GM18868 (cell line): ENCODE measurements around the gene CYP2A7.
"Not testable (repeated sequence)": the region's sequence is repeated elsewhere in the genome, so short reads cannot be mapped to it uniquely, and the experiment has no call there.

Source experiments
- ATAC-seq: cut with Tn5 transposase; IDR thresholded peaks from one replicate; pipeline ENCODE4 v1.9.1; 2021; ENCODE audit warnings: mild to moderate bottlenecking, moderate library complexity; ENCODE audit not compliant: unreplicated experiment

The CYP2A7 gene, protein sequence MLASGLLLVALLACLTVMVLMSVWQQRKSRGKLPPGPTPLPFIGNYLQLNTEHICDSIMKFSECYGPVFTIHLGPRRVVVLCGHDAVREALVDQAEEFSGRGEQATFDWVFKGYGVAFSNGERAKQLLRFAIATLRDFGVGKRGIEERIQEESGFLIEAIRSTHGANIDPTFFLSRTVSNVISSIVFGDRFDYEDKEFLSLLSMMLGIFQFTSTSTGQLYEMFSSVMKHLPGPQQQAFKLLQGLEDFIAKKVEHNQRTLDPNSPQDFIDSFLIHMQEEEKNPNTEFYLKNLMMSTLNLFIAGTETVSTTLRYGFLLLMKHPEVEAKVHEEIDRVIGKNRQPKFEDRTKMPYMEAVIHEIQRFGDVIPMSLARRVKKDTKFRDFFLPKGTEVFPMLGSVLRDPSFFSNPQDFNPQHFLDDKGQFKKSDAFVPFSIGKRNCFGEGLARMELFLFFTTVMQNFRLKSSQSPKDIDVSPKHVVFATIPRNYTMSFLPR

DNA sequence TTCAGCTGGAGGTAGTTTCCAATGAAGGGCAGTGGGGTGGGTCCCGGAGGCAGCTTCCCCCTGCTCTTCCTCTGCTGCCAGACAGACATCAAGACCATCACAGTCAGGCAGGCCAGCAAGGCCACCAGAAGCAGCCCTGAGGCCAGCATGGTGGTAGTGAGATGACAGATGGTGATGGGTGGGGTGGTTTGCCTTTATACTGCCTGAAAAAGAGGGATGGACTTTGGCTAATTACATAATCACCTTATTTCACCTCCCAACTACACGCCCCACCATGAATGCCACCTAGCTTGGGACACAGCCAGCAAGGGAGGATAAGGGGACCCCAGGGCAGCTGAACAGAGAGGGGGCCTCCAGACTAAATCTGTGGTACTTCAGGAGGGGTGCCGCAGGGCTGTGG, at the start of gene CYP2A7:
Gene CYP2A7 (minus strand): TSS at position 170 of the 400 bp plus-strand sequence. CDS start 21 bp downstream, at position 149.
- not testable (repeated sequence) for ATAC-seq

DNA sequence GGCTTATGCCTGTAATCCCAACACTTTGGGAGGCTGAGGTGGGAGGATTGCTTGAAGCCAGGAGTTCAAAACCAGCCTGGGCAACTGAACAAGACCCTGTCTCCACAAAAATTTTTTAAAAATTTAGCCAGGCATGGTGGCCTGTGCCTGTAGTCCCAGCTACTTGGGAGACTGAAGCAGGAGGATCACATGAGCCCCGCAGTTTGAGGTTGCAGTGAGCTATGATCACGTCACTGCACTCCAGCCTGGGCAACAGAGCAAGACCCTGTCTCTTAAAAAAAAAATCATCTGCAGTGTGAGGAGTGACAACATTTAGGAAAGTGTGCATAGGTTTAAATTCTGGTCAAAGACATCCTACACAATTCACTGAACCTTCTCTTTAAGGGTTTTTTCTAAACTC, 48.8 kb upstream of the CYP2A7 start:
- ATAC-seq, result not testable (repeated sequence)

DNA sequence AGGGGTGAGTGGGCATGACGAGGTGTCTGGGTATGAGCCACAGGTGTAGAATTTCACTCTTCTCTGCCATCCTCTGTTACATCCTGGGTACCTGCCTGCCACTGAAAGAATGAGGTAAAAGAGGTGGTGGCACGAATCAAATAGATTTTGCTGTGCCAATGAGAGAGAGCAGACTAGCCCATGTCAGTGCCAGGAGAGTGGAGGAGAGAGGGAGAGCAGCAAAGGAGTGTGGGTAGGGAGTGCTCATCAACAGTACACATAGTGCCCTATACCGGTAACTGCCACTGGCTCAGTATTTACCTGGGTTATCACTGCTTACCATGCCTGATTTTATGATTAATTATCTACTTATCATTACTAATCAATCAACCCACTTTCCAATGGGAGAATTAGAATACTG, 47.9 kb upstream of the CYP2A7 start:
- not testable (repeated sequence) for ATAC-seq

DNA sequence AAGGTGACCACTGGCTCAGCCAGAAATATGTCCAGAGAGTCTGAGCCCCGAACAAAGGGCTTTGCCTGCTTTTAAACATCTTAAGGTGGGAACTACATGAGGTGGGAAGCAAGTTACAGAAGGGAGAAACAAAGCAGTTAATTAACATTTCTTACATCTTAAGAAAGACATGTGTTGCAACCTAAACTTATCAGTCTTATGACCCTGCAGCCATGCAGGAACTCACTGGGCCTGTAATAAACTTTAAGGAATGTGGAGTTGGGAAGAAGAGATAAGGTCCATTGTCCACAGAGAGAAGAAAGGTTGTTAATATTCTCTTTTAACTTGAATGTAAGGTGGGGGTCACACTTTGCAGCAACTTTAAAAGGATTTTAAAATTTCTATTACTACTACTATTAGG, 46.8 kb upstream of the CYP2A7 start:
- no peak for ATAC-seq

DNA sequence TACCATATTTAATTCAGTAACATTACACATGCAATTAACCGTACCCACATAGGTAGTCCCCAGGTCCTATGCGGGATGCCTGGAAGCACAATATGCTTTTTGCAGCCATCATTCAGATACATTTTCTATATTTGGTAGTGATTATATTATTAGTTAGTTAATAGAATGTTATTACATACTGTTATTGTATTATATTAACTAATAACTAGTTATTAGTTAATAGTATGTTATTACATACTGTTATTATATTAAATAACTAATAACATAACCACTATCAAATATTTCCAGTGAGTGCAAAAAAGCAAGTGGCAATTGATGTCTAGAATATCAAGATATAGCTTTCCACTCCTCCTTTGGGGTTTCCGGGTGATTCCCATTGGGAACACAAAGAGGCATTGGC, 45.5 kb upstream of the CYP2A7 start:
- no peak for ATAC-seq

DNA sequence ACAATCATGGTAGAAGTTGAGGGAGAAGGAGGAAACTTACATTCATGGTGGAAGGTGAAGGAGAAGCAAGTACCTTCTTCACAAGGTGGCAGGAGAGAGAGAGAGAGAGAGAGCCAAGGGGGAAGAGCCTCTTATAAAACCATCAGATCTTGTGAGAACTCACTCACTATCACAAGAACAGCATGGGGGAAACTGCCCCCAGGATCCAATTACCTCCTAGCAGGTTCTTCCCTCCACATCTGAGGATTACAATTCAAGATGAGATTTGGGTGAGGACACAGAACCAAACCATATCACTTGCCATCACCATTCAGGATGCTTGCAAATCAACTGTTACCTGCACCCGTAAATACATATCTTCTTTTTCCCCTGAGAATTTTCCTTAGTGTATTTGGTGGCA, 44.2 kb upstream of the CYP2A7 start:
- ATAC-seq, result not testable (repeated sequence)

DNA sequence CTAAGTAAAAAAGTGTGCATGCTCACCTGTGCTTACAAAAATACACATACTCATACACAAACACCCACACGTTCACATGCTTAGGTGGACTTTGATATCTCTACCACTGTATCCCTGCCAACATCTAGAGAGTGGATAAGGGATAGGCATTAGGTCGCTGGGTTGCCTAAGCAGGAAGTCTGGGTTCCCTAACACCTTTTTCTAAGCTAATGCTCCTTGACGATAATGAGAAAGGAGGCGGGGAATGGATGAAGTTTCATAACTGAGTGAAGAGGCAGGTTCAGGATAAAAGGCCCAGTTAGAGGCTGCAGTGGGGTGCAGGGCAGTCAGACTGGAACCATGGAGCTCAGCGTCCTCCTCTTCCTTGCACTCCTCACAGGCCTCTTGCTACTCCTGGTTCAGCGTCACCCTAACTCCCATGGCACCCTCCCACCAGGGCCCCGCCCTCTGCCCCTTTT, 41.9 kb upstream of the CYP2A7 start:
- ATAC-seq, result no peak

DNA sequence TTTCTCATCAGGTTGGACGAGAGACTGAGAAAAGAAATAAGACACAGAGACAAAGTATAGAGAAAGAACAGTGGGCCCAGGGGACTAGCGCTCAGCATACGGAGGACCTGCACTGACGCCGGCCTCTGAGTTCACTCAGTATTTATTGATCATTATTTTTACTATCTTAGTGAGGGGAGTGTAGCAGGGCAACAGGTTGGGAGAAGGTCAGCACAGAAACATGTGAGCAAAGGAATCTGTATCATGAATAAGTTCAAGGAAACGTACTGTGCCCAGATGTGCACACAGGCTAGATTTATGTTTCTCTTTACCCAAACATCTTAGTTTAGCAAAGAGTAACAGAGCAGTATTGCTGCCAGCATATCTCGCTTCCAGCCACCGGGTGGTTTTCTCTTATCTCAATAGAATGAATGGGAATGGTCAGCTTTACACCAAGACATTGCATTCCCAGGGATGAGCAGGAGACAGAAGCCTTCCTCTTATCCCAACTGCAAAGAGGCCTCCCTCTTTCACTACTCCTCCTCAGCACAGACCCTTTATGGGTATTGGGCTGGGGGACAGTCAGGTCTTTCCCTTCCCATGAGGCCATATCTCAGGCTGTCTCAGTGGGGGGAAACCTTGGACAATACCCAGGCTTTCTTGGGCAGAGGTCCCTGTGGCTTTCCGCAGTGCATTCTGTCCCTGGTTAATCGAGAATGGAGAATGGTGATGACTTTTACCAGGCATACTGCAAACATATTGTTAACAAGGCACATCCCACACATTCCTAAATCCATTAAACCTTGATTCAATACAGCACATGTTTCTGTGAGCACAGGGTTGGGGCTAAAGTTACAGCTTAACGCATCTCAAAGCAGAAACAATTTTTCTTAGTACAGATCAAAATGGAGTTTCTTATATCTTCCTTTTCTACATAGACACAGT, 40.5 kb upstream of the CYP2A7 start:
- not testable (repeated sequence) for ATAC-seq

DNA sequence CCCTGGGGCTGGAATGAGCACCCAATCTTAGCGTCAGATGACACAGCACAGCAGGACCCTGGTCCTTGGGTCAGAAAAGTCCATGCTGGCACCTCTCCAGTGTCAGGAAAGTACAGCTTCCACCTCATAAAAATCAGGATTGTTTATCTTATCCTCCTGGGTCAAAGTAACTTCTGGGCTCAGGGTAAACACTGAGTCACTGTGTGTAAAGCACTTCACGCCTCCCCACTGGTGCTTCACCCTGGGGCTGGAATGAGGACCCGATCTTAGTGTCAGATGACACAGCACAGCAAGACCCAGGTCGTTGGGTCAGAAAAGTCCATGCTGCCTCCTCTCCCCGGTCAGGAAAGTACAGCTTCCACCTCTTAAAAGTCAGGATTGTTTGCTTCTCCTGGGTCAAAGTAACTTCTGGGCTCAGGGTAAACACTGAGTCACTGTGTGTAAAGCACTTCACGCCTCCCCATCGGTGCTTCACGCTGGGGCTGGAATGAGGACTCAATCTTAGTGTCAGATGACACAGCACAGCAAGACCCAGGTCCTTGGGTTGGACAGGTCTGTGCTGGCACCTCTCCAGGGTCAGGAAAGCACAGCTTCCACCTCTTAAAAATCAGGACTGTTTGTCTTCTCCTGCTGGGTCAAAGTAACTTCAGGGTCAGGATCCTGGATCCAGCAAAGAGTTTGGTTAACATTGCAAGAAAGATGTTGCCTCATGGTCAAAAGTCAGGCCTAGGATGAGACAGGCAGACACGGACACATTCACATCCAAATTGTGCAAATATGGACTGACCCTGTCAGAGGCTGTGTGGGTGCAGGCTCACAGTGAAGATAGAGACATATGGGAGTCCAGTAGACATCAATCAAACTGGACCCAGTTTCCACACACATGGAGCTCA, 39.2 kb upstream of the CYP2A7 start:
- no peak for ATAC-seq

DNA sequence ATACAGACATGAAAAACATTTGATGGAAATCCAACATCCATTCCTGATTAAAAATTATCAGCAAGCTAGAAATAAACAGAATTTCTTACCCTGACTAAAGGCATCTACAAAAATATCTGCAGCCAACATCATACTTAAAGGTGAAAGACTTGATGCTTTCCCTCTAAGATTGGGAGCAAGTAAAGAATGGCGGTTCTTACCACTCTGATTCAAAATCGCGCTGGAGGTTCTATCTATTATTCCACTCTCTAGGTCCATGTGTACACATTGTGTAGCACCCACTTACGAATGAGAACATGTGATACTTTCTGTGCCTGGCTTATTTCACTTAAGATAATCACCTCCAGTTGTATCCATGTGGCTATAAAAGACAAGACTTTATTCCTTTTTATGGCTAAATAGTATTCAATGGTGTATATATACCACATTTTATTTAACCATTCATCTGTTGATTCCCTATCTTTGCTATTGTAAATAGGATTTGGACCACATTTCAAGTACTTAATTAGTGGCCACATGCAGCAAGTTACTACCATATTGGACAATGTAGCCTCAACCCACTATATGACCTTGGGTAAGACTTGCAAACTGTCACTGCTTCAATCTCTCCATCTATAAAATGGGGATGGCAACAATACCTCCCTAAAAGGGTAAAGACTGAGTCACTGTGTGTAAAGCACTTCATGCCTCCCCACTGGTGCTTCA, 38.4 kb upstream of the CYP2A7 start:
- no peak for ATAC-seq

DNA sequence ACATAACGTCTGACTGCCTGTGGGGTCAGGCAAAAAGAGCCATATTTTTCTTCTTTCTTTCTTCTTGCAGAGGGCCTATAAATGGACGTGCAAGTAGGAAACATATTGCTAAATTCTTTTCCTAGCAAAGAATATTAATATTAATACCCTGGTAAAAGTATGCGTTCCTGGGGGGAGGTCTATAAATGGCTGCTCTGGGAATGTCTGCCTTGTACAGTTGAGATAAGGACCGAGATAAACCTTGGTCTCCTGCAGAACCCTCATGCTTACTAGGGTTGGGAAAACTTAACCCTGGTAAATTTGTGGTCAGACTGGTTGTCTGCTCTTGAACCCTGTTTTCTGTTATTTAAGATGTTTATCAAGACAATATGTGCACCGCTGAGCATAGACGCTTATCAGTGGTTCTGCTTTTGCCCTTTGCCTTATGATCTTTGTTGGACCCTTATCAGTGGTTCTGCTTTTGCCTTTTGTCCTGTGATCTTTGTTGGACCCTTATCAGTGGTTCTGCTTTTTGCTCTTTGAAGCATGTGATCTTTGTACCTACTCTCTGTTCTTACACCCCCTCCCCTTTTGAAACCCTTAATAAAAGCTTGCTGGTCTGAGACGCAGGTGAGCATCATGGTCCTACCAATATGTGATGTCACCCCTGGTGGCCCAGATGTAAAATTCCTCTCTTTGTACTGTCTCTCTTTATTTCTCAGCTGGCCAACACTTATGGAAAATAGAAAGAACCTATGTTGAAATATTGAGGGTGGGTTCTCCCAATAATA, 37.7 kb upstream of the CYP2A7 start:
- ATAC-seq, result not testable (repeated sequence)

DNA sequence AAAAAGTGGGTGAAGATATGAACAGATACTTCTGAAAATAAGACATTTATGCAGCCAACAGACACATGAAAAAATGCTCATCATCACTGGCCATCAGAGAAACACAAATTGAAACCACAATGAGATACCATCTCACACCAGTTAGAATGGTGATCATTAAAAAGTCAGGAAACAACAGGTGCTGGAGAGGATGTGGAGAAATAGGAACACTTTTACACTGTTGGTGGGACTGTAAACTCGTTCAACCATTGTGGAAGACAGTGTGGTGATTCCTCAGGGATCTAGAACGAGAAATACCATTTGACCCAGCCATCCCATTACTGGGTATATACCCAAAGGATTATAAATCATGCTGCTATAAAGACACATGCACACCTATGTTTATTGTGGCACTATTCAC, 36.3 kb upstream of the CYP2A7 start:
- not testable (repeated sequence) for ATAC-seq

DNA sequence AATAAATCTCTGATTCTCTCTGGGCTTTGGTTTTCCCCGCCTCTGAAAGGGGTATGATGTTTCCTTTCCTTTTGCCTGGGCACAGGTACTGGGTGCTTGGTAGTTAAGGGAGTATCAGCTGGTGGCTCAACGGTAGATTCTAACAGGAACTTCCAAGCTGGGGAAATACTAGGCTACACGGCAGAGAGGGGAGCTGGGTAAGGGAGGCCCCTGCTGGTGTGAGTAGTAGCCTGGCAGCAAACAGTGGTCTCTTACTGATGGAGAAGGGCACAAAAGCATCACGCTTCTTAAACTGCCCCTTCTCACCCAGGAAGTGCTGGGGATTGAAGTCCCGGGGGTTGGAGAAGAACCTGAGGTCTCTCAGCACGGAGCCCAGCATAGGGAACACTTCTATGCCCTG, 26.9 kb upstream of the CYP2A7 start:
- ATAC-seq, result no peak

DNA sequence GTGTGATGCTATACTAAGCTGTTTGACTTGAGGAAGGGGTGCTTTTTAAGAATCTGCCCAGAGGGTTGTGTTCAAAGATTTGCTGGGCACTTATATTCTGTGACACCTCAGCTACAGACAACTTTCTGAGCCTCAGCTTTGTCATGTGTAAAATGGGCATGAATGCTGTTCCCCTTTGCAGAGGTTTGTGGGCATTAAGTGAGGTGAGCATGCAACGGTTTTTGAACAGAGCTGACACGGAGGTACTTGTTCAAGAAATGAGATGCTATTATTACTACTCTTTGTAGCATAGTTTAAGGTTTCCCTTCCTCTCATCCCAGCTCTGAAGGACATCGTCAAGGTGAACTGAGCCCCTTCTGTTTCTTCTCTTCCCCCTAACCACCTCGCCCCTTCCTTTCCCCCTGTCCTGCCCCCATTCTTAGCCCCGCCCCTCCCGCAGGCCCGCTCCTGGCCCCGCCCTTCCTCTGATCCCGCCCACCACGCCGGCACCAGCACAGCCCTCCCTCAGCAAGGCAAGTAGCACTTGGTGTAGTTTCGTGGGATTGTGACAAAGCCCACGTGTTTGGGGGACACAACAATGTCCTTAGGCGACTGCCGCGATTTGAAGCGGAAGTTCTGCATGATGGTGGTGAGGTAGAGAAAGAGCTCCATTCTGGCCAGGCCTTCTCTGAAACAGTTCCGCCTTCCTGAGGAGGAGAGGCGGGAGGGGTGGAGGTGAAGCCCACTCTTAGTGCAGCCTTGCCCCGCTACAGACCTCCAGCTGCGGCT, 26.1 kb upstream of the CYP2A7 start:
- ATAC-seq, result no peak

DNA sequence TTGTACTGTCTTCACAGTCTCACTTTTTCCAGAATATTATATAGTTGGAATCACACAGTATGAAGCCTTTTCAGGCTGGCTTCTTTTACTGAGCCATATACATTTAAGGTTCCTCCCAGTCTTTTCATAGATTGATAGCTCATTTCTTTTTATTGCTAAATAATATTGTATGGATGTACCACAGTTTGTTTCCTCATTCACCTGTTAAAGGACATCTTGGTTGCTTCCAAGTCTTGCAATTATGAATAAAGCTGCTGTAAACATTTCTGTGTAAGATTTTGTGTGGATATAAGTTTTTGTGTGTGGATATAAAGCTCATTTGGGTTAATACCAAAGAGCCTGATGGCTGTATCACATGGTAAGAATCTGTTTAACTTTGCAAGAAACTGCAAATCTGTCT, 24.5 kb upstream of the CYP2A7 start:
- ATAC-seq, result no peak

DNA sequence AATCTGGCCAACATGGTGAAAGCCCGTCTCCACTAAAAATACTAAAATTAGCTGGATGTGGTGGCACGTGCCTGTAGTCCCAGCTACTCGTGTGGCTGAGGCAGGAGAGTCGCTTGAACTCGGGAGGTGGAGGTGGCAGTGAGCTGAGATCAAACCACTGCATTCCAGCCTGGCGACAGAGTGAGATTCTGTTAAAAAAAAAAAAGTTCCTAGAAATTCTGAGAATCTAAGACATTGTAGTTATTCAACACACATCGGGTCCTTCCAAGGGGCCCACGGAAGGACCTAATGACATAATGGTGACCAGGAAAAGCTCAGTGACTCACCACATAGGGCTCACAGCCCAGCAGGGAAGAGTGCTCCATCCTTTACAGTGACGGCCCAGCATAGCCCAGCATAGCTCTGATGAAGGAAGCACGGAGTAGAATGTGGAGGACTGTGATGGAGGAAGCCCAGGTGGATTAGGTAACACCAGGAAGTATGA, 22.7 kb upstream of the CYP2A7 start:
- ATAC-seq, result not testable (repeated sequence)

DNA sequence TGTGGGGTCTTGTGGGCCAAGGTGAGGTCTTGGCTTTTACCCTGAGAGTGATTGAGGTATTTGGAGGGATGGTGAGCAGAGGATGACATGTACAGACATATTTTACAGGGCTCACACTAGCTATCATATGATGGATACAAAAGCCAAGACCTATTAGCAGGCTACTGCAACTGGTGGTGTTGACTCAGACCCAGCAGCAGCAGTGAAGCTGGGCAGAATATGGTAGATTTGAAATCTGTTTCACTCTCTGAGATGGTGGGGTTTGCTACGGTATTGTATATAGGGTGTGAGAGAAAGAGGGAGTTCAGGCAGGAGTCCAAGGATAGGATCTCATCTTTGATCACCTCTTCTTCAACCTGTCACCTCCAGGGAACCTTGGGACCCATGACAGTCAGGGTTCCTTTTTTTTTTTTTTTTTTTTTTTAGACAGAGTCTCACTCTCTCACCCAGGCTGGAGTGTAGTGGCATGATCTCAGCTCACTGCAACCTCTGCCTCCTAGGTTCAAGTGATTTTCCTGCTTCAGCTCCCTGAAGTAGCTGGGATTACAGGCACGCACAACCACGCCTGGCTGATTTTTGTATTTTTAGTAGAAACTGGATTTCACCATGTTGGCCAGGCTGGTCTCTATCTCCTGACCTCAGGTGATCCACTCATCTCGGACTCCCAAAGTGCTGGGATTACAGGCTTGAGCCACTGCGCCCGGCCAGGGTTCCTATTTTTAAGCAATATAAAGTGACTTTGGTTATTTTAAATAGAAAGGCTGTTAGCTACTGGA, 20.1 kb upstream of the CYP2A7 start:
- ATAC-seq, result not testable (repeated sequence)
